SK-N-MC (cell line): ENCODE data around the gene TGFBR3.

Source experiments
- EZH2 ChIP-seq: fragments of 200-600 bp; sonication (generic); IDR thresholded peaks from one replicate; pipeline ENCODE4 v1.6.1; 2017; ENCODE audit warnings: antibody characterized with exemption
- FOXP2 ChIP-seq: optimal IDR thresholded peaks from 2 replicates; pipeline ENCODE3; 2011; ENCODE audit warnings: mild to moderate bottlenecking, moderate library complexity; ENCODE audit not compliant: insufficient read depth; ENCODE audit errors: extremely low read length, control extremely low read depth
- POLR2AphosphoS5 ChIP-seq: IDR thresholded peaks from 2 replicates; pipeline ENCODE4 v1.6.1; 2012; ENCODE audit warnings: mild to moderate bottlenecking, low read depth, low read length, borderline replicate concordance

DNA sequence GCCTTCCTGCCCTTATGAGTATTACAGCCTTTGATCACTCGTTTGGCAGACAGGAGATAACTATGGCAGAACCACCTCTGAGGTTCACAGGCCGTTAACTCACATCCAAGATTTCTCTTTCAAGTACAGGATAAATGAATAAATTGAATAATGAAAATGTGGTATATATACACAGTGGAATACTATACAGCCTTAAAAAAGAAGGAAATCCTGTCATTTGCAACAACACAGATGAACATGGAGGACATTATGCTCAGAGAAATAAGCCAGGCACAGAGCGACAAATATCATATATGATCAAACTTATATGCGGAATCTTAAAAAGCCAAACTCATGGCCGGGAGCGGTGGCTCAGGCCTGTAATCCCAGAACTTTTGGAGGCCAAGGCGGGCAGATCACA, 32.6 kb downstream of the TGFBR3 start:
- TF ChIP-seq FOXP2 = no peak
- no peak for TF ChIP-seq EZH2
- no peak for TF ChIP-seq POLR2AphosphoS5
